Hematopoietic multipotent progenitor cell treated with erythropoietin and hydrocortisone succinate and interleukin-3 and kit ligand, for 4 days (in vitro differentiated cells): ENCODE data around the gene FA2H.
A peak's percentile ranks its signal among the peaks of the same experiment; 100 is the strongest.
"Not testable (repeated sequence)": the region's sequence is repeated elsewhere in the genome, so short reads cannot be mapped to it uniquely, and the experiment has no call there.

Experiments
- DNase-seq: peaks from one replicate; pipeline ENCODE4 v3.0.0-alpha.2; 2015

The FA2H gene

GRCh38 chr16:74668877-74669276 lies 105.7 kb downstream of the FA2H start:
- DNase-seq = not testable (repeated sequence)

- DNase-seq = peak; percentile 75
Observed at GRCh38 chr16:74667255-74667700, 107.3 kb downstream of the FA2H start.

- peak; percentile 100 for DNase-seq
Observed at GRCh38 chr16:74666425-74667254, 108.0 kb downstream of the FA2H start, which contains the start of gene RFWD3. TSS of gene RFWD3 (minus strand) at chr16:74666877. CDS start at chr16:74661449, 5,428 bp downstream.

GRCh38 chr16:74666010-74666421 lies 108.6 kb downstream of the FA2H start:
- no peak for DNase-seq
